ACC112 (cell line): Measurements from ENCODE around the gene CAMKMT.

Experiments used
- H2AFZ ChIP-seq: fragments of 200-600 bp; sonication (generic); one replicate; pipeline ENCODE4 v1.6.0; 2017; ENCODE audit warnings: antibody characterized with exemption, low read length; ENCODE audit not compliant: unreplicated experiment
- H3K27ac ChIP-seq: fragments of 200-600 bp; sonication (generic); 2 replicates; pipeline ENCODE4 v1.5.1; 2014; ENCODE audit warnings: low read depth, mild to moderate bottlenecking, antibody characterized with exemption, low read length, moderate library complexity
- H3K27me3 ChIP-seq: fragments of 200-600 bp; sonication (generic); 2 replicates; pipeline ENCODE4 v1.6.1; 2014; ENCODE audit warnings: mild to moderate bottlenecking, antibody characterized with exemption, low read length, moderate library complexity, mixed read lengths; ENCODE audit not compliant: insufficient read depth
- H3K36me3 ChIP-seq: fragments of 200-600 bp; sonication (generic); 2 replicates; pipeline ENCODE4 v1.6.1; 2016; ENCODE audit warnings: mild to moderate bottlenecking, antibody characterized with exemption, low read length, moderate library complexity, mixed read lengths; ENCODE audit not compliant: insufficient read depth
- H3K4me1 ChIP-seq: fragments of 200-600 bp; sonication (generic); one replicate; pipeline ENCODE4 v1.6.1; 2016; ENCODE audit warnings: low read length, mixed read lengths; ENCODE audit not compliant: insufficient read depth, unreplicated experiment, control insufficient read depth
- H3K4me3 ChIP-seq: fragments of 200-600 bp; sonication (generic); 2 replicates; pipeline ENCODE4 v1.5.1; 2014; ENCODE audit warnings: mild to moderate bottlenecking, low read depth, low read length
- H3K79me2 ChIP-seq: fragments of 200-600 bp; sonication (generic); one replicate; pipeline ENCODE4 v1.6.0; 2016; ENCODE audit warnings: low read length; ENCODE audit not compliant: control insufficient read depth, unreplicated experiment, insufficient read depth

Gene CAMKMT

GRCh38 chr2:44769349-44770011 is 407.7 kb downstream of the CAMKMT start:
- H3K27ac ChIP-seq, result no peak overlapping the region
- H2AFZ ChIP-seq, result no peak overlapping the region
- no peaks in the 10 kb centered on the region for H3K79me2 ChIP-seq
- no peaks in the 10 kb centered on the region for H3K4me1 ChIP-seq
- H3K27me3 ChIP-seq, result peaks cover 30% of the 10 kb centered on the region
- no peak overlapping the region for H3K4me3 ChIP-seq
- no peaks in the 10 kb centered on the region for H3K36me3 ChIP-seq

GRCh38 chr2:44770221-44771195 is 408.8 kb downstream of the CAMKMT start:
- Histone ChIP-seq H3K79me2 (no peaks in the 10 kb centered on the region), H3K27me3 (peaks cover 30% of the 10 kb centered on the region), H3K27ac (no peak overlapping the region), H3K36me3 (no peaks in the 10 kb centered on the region), H3K4me1 (no peaks in the 10 kb centered on the region), H2AFZ (no peak overlapping the region), H3K4me3 (no peak overlapping the region)

GRCh38 chr2:44771522-44771921 is 409.8 kb downstream of the CAMKMT start:
- peaks cover 30% of the 10 kb centered on the region for H3K27me3 ChIP-seq

GRCh38 chr2:44772131-44772530 is 410.4 kb downstream of the CAMKMT start:
- no peak overlapping the region for H2AFZ ChIP-seq
- H3K4me3 ChIP-seq, result no peak overlapping the region
- H3K36me3 ChIP-seq, result no peaks in the 10 kb centered on the region
- H3K27me3 ChIP-seq, result peaks cover 26% of the 10 kb centered on the region
- no peaks in the 10 kb centered on the region for H3K79me2 ChIP-seq
- H3K4me1 ChIP-seq, result no peaks in the 10 kb centered on the region
- no peak overlapping the region for H3K27ac ChIP-seq

More at GRCh38 chr2:44771522-44771921, 409.8 kb downstream of the CAMKMT start:
- H3K79me2 ChIP-seq, result no peaks in the 10 kb centered on the region
- no peaks in the 10 kb centered on the region for H3K36me3 ChIP-seq
- H3K27ac ChIP-seq, result no peak overlapping the region
- no peaks in the 10 kb centered on the region for H3K4me1 ChIP-seq
- H2AFZ ChIP-seq, result no peak overlapping the region
- no peak overlapping the region for H3K4me3 ChIP-seq

GRCh38 chr2:44772669-44773378 is 411.1 kb downstream of the CAMKMT start:
- no peak overlapping the region for H3K4me3 ChIP-seq
- no peaks in the 10 kb centered on the region for H3K79me2 ChIP-seq
- H3K27ac ChIP-seq, result no peak overlapping the region
- no peaks in the 10 kb centered on the region for H3K4me1 ChIP-seq
- no peak overlapping the region for H2AFZ ChIP-seq
- H3K36me3 ChIP-seq, result no peaks in the 10 kb centered on the region
- peaks cover 24% of the 10 kb centered on the region; the same call in 1 of the 2 replicates for H3K27me3 ChIP-seq

GRCh38 chr2:44774826-44775492 is 413.2 kb downstream of the CAMKMT start:
- Histone ChIP-seq H3K27me3 (peaks cover 8% of the 10 kb centered on the region; the same call in 1 of the 2 replicates), H3K4me1 (peaks cover 3% of the 10 kb centered on the region), H2AFZ (no peak overlapping the region), H3K79me2 (no peaks in the 10 kb centered on the region), H3K27ac (no peak overlapping the region), H3K36me3 (no peaks in the 10 kb centered on the region), H3K4me3 (no peak overlapping the region)

- Histone ChIP-seq H3K4me3 (no peak overlapping the region), H3K36me3 (no peaks in the 10 kb centered on the region), H3K79me2 (no peaks in the 10 kb centered on the region), H3K27me3 (peaks cover 24% of the 10 kb centered on the region; the same call in 1 of the 2 replicates), H3K4me1 (peaks cover 3% of the 10 kb centered on the region), H2AFZ (no peak overlapping the region), H3K27ac (no peak overlapping the region)
Measured at GRCh38 chr2:44777036-44777435, 415.3 kb downstream of the CAMKMT start.

GRCh38 chr2:44777537-44777936 is 415.8 kb downstream of the CAMKMT start:
- Histone ChIP-seq H3K4me3 (peak overlapping the region; percentile 28; the same call in 1 of the 2 replicates), H3K27ac (no peak overlapping the region), H3K27me3 (peaks cover 27% of the 10 kb centered on the region; the same call in 1 of the 2 replicates), H3K4me1 (peaks cover 3% of the 10 kb centered on the region), H3K36me3 (no peaks in the 10 kb centered on the region), H2AFZ (no peak overlapping the region), H3K79me2 (no peaks in the 10 kb centered on the region)

- no peak overlapping the region for H3K4me3 ChIP-seq
- peaks cover 30% of the 10 kb centered on the region; the same call in 1 of the 2 replicates for H3K27me3 ChIP-seq
- H2AFZ ChIP-seq, result no peak overlapping the region
- no peak overlapping the region for H3K27ac ChIP-seq
- peaks cover 3% of the 10 kb centered on the region for H3K4me1 ChIP-seq
- no peaks in the 10 kb centered on the region for H3K36me3 ChIP-seq
- no peaks in the 10 kb centered on the region for H3K79me2 ChIP-seq
Measured at GRCh38 chr2:44778221-44778654, 416.5 kb downstream of the CAMKMT start.
